Activated B cell treated with CpG ODN at 0.5 μM for 24 hours (primary cell): ENCODE measurements around the gene GPR39. TPM values are rescaled to one million over a fixed set of nuclear protein-coding genes. Genes with fewer than 3 reads are reported as not detected.

Experiments used
- ATAC-seq: fragments of 200-7000 bp; cut with Tn5 transposase; one replicate; pipeline ENCODE4 v1.10.0; 2021; ENCODE audit warnings: low read depth, mild to moderate bottlenecking, moderate library complexity
- CTCF ChIA-PET: fragments of 350-600 bp; sonication (Branson Sonifier 250); formaldehyde crosslinking; loops from one replicate; lab custom pipeline; 2021; ENCODE audit warnings: antibody characterized with exemption; lab: Charles Lee
- POLR2A ChIA-PET: fragments of 350-600 bp; sonication (Branson Sonifier 250); formaldehyde crosslinking; loops from one replicate; lab custom pipeline; 2021; ENCODE audit warnings: antibody characterized with exemption; lab: Charles Lee
- DNase-seq: peaks from one replicate; pipeline ENCODE4 v3.0.0; 2022
- H3K27ac Mint-ChIP-seq: one replicate; pipeline ENCODE4 v1.8.0; 2020; ENCODE audit warnings: mixed read lengths
- H3K27me3 Mint-ChIP-seq: one replicate; pipeline ENCODE4 v1.8.0; 2021; ENCODE audit warnings: mixed read lengths
- H3K36me3 Mint-ChIP-seq: one replicate; pipeline ENCODE4 v1.8.0; 2021; ENCODE audit warnings: low read depth, mixed read lengths
- H3K4me1 Mint-ChIP-seq: one replicate; pipeline ENCODE4 v1.8.0; 2021; ENCODE audit warnings: mixed read lengths
- H3K4me3 Mint-ChIP-seq: one replicate; pipeline ENCODE4 v1.8.0; 2020; ENCODE audit warnings: mild to moderate bottlenecking, mixed read lengths
- H3K9me3 Mint-ChIP-seq: one replicate; pipeline ENCODE4 v1.8.0; 2020; ENCODE audit warnings: mixed read lengths
- intact Hi-C: fragments of 100-400 bp; cut with micrococcal nuclease; formaldehyde crosslinking; loops from one replicate; pipeline ENCODE4 v1.15.1; 2024
- total RNA-seq: library from RNA; stranded (reverse); gene quantifications from 2 replicates; pipeline ENCODE4 v1.2.3, GENCODE V29; 2022
- TF ChIP-seq, protein P1 (sequence below): fragments of 200-600 bp; IDR thresholded peaks from one replicate; pipeline ENCODE4 v1.8.0; 2022; ENCODE audit warnings: antibody characterized with exemption, mild to moderate bottlenecking

Gene GPR39
- total RNA-seq, 1 donor from 2014 or later = not detected

DNA sequence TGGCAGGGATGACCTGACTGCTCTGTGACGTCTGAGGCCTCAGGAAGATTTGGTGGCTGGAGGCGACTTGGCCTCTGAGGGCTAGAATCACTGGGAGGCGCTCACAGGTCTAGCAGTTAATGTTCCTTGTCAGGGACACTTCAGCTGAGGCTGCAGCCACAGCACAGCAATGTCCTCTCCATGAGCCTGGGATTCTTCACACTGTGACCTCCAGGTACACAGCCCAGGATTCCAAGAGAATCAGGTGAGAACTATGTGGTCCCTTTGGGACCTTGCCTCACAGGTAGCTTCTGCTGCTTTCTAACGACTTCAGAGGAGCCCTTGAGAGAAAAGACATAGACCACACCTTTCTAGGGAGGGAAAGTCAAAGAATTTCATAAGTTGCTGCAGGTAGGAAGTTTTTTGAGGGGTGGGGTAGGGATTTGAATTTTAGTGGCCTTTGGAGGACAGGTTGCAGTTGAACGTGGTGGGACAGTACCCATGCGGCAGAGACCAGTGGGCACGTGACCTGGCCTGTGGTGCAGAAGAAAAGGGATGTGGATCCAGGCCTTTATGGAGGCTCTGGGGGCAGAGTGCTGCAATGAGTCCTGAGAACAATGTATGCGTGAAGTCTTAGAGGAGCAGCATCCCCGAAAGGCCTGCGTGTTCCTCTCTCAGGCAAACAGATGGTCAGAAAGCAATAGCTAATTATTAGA lies 167.2 kb downstream of the GPR39 start:
- no peak overlapping the region for H3K27ac Mint-ChIP-seq
- intact Hi-C loops = no loop called here
- no peaks in the 10 kb centered on the region for H3K9me3 Mint-ChIP-seq
- TF ChIP-seq, protein P1, sequence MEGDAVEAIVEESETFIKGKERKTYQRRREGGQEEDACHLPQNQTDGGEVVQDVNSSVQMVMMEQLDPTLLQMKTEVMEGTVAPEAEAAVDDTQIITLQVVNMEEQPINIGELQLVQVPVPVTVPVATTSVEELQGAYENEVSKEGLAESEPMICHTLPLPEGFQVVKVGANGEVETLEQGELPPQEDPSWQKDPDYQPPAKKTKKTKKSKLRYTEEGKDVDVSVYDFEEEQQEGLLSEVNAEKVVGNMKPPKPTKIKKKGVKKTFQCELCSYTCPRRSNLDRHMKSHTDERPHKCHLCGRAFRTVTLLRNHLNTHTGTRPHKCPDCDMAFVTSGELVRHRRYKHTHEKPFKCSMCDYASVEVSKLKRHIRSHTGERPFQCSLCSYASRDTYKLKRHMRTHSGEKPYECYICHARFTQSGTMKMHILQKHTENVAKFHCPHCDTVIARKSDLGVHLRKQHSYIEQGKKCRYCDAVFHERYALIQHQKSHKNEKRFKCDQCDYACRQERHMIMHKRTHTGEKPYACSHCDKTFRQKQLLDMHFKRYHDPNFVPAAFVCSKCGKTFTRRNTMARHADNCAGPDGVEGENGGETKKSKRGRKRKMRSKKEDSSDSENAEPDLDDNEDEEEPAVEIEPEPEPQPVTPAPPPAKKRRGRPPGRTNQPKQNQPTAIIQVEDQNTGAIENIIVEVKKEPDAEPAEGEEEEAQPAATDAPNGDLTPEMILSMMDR = no peak
- no peaks in the 10 kb centered on the region for H3K27me3 Mint-ChIP-seq
- ChIA-PET POLR2A (no interaction called here), CTCF (no interaction called here)
- no peaks in the 10 kb centered on the region for H3K36me3 Mint-ChIP-seq
- no peak overlapping the region for H3K4me3 Mint-ChIP-seq
- DNase-seq (no peak), ATAC-seq (no peak)
- no peaks in the 10 kb centered on the region for H3K4me1 Mint-ChIP-seq

DNA sequence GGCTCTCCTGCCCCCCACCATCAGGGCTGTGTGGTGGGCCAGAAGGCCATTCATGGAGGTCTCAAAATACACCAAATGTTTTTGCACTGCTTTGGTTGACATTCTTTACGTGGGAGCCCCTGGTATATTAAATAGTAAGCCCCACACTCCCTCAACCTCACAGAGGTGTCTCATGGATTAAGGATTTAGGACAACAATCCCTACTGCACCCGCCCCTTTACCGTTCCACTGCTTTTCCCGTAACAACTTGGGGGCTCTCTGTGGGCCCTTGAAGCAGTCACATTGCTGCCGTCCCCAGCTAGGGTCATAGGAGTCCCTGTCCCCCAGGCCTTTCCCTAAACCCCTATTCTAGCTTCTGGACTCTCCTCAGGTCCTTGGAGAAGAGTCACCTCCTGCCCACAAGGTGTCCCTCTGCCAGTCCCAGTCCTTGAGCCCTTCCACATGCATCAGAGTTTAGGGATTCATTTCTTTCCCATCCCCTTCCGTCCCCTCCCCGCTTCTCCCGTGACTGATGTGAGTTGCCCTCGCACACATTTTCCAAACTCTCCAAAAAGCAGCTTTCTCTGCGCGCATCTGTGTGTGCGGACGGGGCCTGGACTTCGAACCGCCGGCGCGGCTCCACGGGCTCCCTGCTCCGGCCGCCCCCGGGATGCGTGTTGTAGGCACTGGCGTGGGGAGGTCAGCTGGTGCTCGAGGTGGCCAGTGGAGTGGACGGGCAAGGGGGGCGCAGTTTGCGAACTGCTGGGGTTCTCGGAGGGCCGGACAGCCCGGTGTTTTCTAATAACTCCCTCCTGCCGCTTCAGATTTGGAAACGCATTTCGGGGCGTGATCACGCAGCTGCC lies 168.6 kb downstream of the GPR39 start:
- DNase-seq = no peak
- ATAC-seq = no peak
- CTCF ChIA-PET = no interaction called here
- Mint-ChIP-seq H3K27me3 (no peaks in the 10 kb centered on the region), H3K4me1 (no peaks in the 10 kb centered on the region), H3K36me3 (no peaks in the 10 kb centered on the region), H3K27ac (no peak overlapping the region), H3K4me3 (no peak overlapping the region), H3K9me3 (no peaks in the 10 kb centered on the region)
- POLR2A ChIA-PET = no interaction called here
- intact Hi-C loops = no loop called here
- TF ChIP-seq, protein P1 = no peak

DNA sequence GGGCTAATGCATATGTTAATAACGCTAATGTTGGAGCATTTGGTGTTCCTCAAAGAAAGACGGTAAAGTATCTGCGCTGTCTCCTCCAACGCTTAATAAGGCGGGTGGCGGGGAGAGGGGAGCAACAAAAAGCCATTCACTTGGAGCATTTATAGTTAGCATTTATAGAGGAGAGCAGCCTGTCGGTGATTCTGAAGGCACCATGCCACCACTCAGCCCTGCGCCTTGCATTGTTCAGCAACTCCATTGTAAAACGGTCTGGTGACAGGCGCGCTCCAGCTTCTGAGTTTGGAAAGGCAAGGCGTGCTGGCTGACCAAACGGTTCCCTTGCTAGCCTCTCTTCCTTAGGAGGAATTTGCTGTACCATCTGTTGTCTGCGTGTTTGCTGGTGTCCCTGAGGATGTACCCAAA lies 169.5 kb downstream of the GPR39 start:
- Mint-ChIP-seq H3K4me3 (no peak overlapping the region), H3K4me1 (no peaks in the 10 kb centered on the region), H3K27me3 (no peaks in the 10 kb centered on the region), H3K9me3 (no peaks in the 10 kb centered on the region), H3K27ac (no peak overlapping the region), H3K36me3 (no peaks in the 10 kb centered on the region)
- no peak for DNase-seq
- TF ChIP-seq, protein P1 = no peak
- intact Hi-C loops = no loop called here
- ChIA-PET POLR2A (no interaction called here), CTCF (no interaction called here)
- no peak for ATAC-seq

GRCh38 chr2:132586835-132587234 lies 170.2 kb downstream of the GPR39 start:
- ChIA-PET POLR2A (no interaction called here), CTCF (no interaction called here)
- no peak for DNase-seq

GRCh38 chr2:132588576-132588975 lies 172.0 kb downstream of the GPR39 start:
- no peak for DNase-seq
- no peaks in the 10 kb centered on the region for H3K4me1 Mint-ChIP-seq
- TF ChIP-seq, protein P1 = no peak
- ATAC-seq = no peak
- no peaks in the 10 kb centered on the region for H3K27me3 Mint-ChIP-seq
- H3K36me3 Mint-ChIP-seq = no peaks in the 10 kb centered on the region
- intact Hi-C loops = no loop called here
- ChIA-PET CTCF (no interaction called here), POLR2A (no interaction called here)
- H3K9me3 Mint-ChIP-seq = no peaks in the 10 kb centered on the region
- no peak overlapping the region for H3K4me3 Mint-ChIP-seq
- H3K27ac Mint-ChIP-seq = no peak overlapping the region

More at GRCh38 chr2:132586835-132587234, 170.2 kb downstream of the GPR39 start:
- no peak overlapping the region for H3K27ac Mint-ChIP-seq
- no peaks in the 10 kb centered on the region for H3K9me3 Mint-ChIP-seq
- ATAC-seq = no peak
- H3K4me3 Mint-ChIP-seq = no peak overlapping the region
- TF ChIP-seq, protein P1 = no peak
- intact Hi-C loops = no loop called here
- no peaks in the 10 kb centered on the region for H3K27me3 Mint-ChIP-seq
- no peaks in the 10 kb centered on the region for H3K4me1 Mint-ChIP-seq
- H3K36me3 Mint-ChIP-seq = no peaks in the 10 kb centered on the region
